KMS-11 (cell line): ENCODE data around the gene C10orf88.

ENCODE experiments used
- H2AFZ ChIP-seq: fragments of 200-600 bp; sonication (generic); 2 replicates; pipeline ENCODE4 v1.6.1; 2016; ENCODE audit warnings: antibody characterized with exemption, mixed run types, low read depth
- H3K27ac ChIP-seq: fragments of 200-600 bp; sonication (generic); 2 replicates; pipeline ENCODE4 v1.6.1; 2016; ENCODE audit warnings: mild to moderate bottlenecking, mixed run types
- H3K27me3 ChIP-seq: fragments of 200-600 bp; sonication (generic); 2 replicates; pipeline ENCODE4 v1.6.1; 2017; ENCODE audit warnings: mild to moderate bottlenecking, low read depth, mixed run types, moderate library complexity; ENCODE audit not compliant: insufficient read depth
- H3K36me3 ChIP-seq: fragments of 200-600 bp; sonication (generic); 2 replicates; pipeline ENCODE4 v1.6.1; 2017; ENCODE audit warnings: mild to moderate bottlenecking, mixed run types; ENCODE audit not compliant: insufficient read depth
- H3K4me1 ChIP-seq: fragments of 200-600 bp; sonication (generic); 2 replicates; pipeline ENCODE4 v1.6.1; 2016; ENCODE audit warnings: mild to moderate bottlenecking, low read depth, mixed run types; ENCODE audit not compliant: poor library complexity, severe bottlenecking
- H3K4me2 ChIP-seq: fragments of 200-600 bp; sonication (generic); 2 replicates; pipeline ENCODE4 v1.7.0; 2016; ENCODE audit warnings: mild to moderate bottlenecking, mixed run types
- H3K4me3 ChIP-seq: fragments of 200-600 bp; sonication (generic); IDR thresholded peaks from 2 replicates; pipeline ENCODE4 v1.6.1; 2017; ENCODE audit warnings: low read depth, low read length, mixed read lengths; ENCODE audit not compliant: insufficient read depth
- H3K79me2 ChIP-seq: fragments of 200-600 bp; sonication (generic); 2 replicates; pipeline ENCODE4 v1.6.1; 2016; ENCODE audit warnings: low read depth, mixed run types; ENCODE audit not compliant: insufficient read depth
- H3K9ac ChIP-seq: fragments of 200-600 bp; sonication (generic); 2 replicates; pipeline ENCODE4 v1.6.1; 2016; ENCODE audit warnings: mild to moderate bottlenecking, mixed run types
- H4K20me1 ChIP-seq: fragments of 200-600 bp; sonication (generic); 2 replicates; pipeline ENCODE4 v1.6.1; 2016; ENCODE audit warnings: mild to moderate bottlenecking, mixed run types; ENCODE audit not compliant: insufficient read depth
- CTCF ChIP-seq: fragments of 200-600 bp; sonication (generic); conservative IDR thresholded peaks from 2 replicates; pipeline ENCODE4 v1.6.1; 2017; ENCODE audit warnings: low read depth, mild to moderate bottlenecking, antibody characterized with exemption, low read length, moderate library complexity, mixed read lengths

Gene C10orf88

GRCh38 chr10:122980209-122981065 lies 26.4 kb upstream of the C10orf88 start, which contains the start of gene PSTK:
Gene PSTK (plus strand): TSS chr10:122980401. CDS start chr10:122980480, 79 bp downstream.
- Histone ChIP-seq H3K79me2 (no peaks in the 10 kb centered on the region), H2AFZ (peak within 1 kb of the TSS; percentile 73), H3K9ac (peak within 1 kb of the TSS; percentile 94), H3K4me2 (peak within 1 kb of the TSS; percentile 99), H3K36me3 (no peaks in the 10 kb centered on the region), H3K27me3 (no peaks in the 10 kb centered on the region), H4K20me1 (no peaks in the 10 kb centered on the region), H3K27ac (peak within 1 kb of the TSS; percentile 95), H3K4me3 (no peak within 1 kb of the TSS), H3K4me1 (peaks cover 20% of the 10 kb centered on the region)
- peak; percentile 76 for TF ChIP-seq CTCF

GRCh38 chr10:122974543-122975064 lies 20.6 kb upstream of the C10orf88 start:
- Histone ChIP-seq H2AFZ (no peak overlapping the region), H3K79me2 (no peaks in the 10 kb centered on the region), H3K4me1 (peaks cover 2% of the 10 kb centered on the region), H3K36me3 (no peaks in the 10 kb centered on the region), H3K4me3 (no peak overlapping the region), H3K9ac (no peak overlapping the region), H3K27me3 (no peaks in the 10 kb centered on the region), H3K4me2 (no peak overlapping the region), H3K27ac (no peak overlapping the region), H4K20me1 (no peaks in the 10 kb centered on the region)
- no peak for TF ChIP-seq CTCF

GRCh38 chr10:122974023-122974422 lies 20.0 kb upstream of the C10orf88 start:
- no peak overlapping the region for H3K4me2 ChIP-seq
- no peak for TF ChIP-seq CTCF
- no peak overlapping the region for H2AFZ ChIP-seq
- H3K27ac ChIP-seq, result no peak overlapping the region
- H3K36me3 ChIP-seq, result no peaks in the 10 kb centered on the region
- H3K4me3 ChIP-seq, result no peak overlapping the region
- H3K79me2 ChIP-seq, result no peaks in the 10 kb centered on the region
- no peaks in the 10 kb centered on the region for H4K20me1 ChIP-seq
- H3K9ac ChIP-seq, result no peak overlapping the region
- no peaks in the 10 kb centered on the region for H3K27me3 ChIP-seq
- H3K4me1 ChIP-seq, result no peaks in the 10 kb centered on the region

GRCh38 chr10:122968698-122969097 lies 14.7 kb upstream of the C10orf88 start:
- Histone ChIP-seq H3K79me2 (no peaks in the 10 kb centered on the region), H3K4me1 (no peaks in the 10 kb centered on the region), H3K27me3 (no peaks in the 10 kb centered on the region), H3K4me2 (no peak overlapping the region), H3K27ac (no peak overlapping the region), H2AFZ (no peak overlapping the region), H3K9ac (no peak overlapping the region), H3K36me3 (no peaks in the 10 kb centered on the region), H3K4me3 (no peak overlapping the region), H4K20me1 (no peaks in the 10 kb centered on the region)
- no peak for TF ChIP-seq CTCF
